ENCODE results near the gene BEAN1. TPM values are rescaled to one million over a fixed set of nuclear protein-coding genes. Genes with fewer than 3 reads are reported as not detected.

The BEAN1 gene
- total RNA-seq, 1 donor from 2014 or later = 6.7 TPM

DNA sequence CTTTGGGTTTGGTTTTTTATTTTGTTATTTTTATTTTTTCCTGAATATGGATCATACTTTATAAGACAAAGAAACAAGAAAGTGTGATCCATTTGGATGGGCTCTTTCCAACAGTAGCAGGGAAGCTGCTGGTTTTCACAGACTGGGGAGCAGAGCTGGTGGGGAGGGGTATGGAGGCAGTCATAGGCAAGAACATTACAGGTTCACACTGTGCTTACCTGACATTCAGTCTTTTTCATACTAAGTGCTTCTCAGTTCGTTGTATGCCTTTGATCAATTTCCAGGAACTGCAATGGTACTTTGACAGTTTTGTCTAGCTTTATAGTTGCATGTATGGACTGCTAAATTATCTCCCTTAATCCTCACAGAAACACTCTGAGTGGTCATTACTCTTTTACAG is 27.7 kb downstream of the BEAN1 start:
- DNase-seq (ENCODE audit: low read depth) = no peak
- Histone ChIP-seq H3K27me3 (ENCODE audit: control insufficient read depth, insufficient read depth, low read length) (no peaks in the 10 kb centered on the region), H3K4me3 (ENCODE audit: low read depth, low read length) (no peak overlapping the region), H3K36me3 (ENCODE audit: control insufficient read depth, insufficient read depth, low read length) (no peaks in the 10 kb centered on the region)
- no peak for TF ChIP-seq CTCF (IDR thresholded peaks at IDR 0.05; ENCODE audit: insufficient read depth, low read length, poor library complexity, severe bottlenecking)

- no peak for TF ChIP-seq CTCF (IDR thresholded peaks at IDR 0.05; ENCODE audit: insufficient read depth, low read length, poor library complexity, severe bottlenecking)
- Histone ChIP-seq H3K4me3 (ENCODE audit: low read depth, low read length) (no peak overlapping the region), H3K27me3 (ENCODE audit: control insufficient read depth, insufficient read depth, low read length) (no peaks in the 10 kb centered on the region), H3K36me3 (ENCODE audit: control insufficient read depth, insufficient read depth, low read length) (no peaks in the 10 kb centered on the region)
- DNase-seq (ENCODE audit: low read depth) = no peak
Measured at GRCh38 chr16:66455970-66456369, 28.9 kb downstream of the BEAN1 start.

DNA sequence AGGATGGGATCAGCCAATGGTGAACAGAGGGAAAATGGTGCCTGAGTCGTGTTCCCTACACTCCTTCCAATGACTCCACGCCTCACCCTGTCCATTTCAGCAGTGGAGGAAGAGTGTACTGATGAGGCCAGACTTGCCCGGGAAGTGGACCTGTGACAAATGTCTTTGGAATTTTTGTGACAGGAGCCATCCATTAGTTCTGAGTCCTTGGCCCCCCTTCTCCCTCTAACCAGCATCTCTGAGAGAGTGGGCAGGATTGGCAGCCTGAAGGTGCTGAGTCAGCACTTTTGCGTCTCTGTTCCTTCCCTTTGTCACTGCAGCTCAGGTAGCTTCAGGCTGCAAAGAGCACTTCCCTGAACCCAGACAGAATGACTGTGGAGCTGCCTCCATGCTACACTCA is 30.8 kb downstream of the BEAN1 start:
- peak; percentile 28 for DNase-seq (ENCODE audit: low read depth)
- H3K27me3 ChIP-seq (ENCODE audit: control insufficient read depth, insufficient read depth, low read length) = no peaks in the 10 kb centered on the region
- no peaks in the 10 kb centered on the region for H3K36me3 ChIP-seq (ENCODE audit: control insufficient read depth, insufficient read depth, low read length)
- no peak overlapping the region for H3K4me3 ChIP-seq (ENCODE audit: low read depth, low read length)
- TF ChIP-seq CTCF (IDR thresholded peaks at IDR 0.05; ENCODE audit: insufficient read depth, low read length, poor library complexity, severe bottlenecking) = no peak

GRCh38 chr16:66458292-66458691 is 31.2 kb downstream of the BEAN1 start:
- Histone ChIP-seq H3K4me3 (ENCODE audit: low read depth, low read length) (no peak overlapping the region), H3K36me3 (ENCODE audit: control insufficient read depth, insufficient read depth, low read length) (no peaks in the 10 kb centered on the region), H3K27me3 (ENCODE audit: control insufficient read depth, insufficient read depth, low read length) (no peaks in the 10 kb centered on the region)
- TF ChIP-seq CTCF (IDR thresholded peaks at IDR 0.05; ENCODE audit: insufficient read depth, low read length, poor library complexity, severe bottlenecking) = no peak
- no peak for DNase-seq (ENCODE audit: low read depth)

- no peak for DNase-seq (ENCODE audit: low read depth)
- H3K27me3 ChIP-seq (ENCODE audit: control insufficient read depth, insufficient read depth, low read length) = no peaks in the 10 kb centered on the region
- no peaks in the 10 kb centered on the region for H3K36me3 ChIP-seq (ENCODE audit: control insufficient read depth, insufficient read depth, low read length)
- H3K4me3 ChIP-seq (ENCODE audit: low read depth, low read length) = no peak overlapping the region
- no peak for TF ChIP-seq CTCF (IDR thresholded peaks at IDR 0.05; ENCODE audit: insufficient read depth, low read length, poor library complexity, severe bottlenecking)
Measured at GRCh38 chr16:66458853-66459252, 31.8 kb downstream of the BEAN1 start.

GRCh38 chr16:66459878-66460277 is 32.8 kb downstream of the BEAN1 start:
- H3K4me3 ChIP-seq (ENCODE audit: low read depth, low read length) = no peak overlapping the region
- H3K27me3 ChIP-seq (ENCODE audit: control insufficient read depth, insufficient read depth, low read length) = no peaks in the 10 kb centered on the region
- no peaks in the 10 kb centered on the region for H3K36me3 ChIP-seq (ENCODE audit: control insufficient read depth, insufficient read depth, low read length)
- no peak for DNase-seq (ENCODE audit: low read depth)
- no peak for TF ChIP-seq CTCF (IDR thresholded peaks at IDR 0.05; ENCODE audit: insufficient read depth, low read length, poor library complexity, severe bottlenecking)
